GM19324 (cell line): Measurements from ENCODE around the gene PRKCH.

ENCODE experiments used
- ATAC-seq: cut with Tn5 transposase; IDR thresholded peaks from one replicate; pipeline ENCODE4 v1.9.1; 2021; ENCODE audit warnings: mild to moderate bottlenecking, moderate library complexity; ENCODE audit not compliant: unreplicated experiment, low FRiP score

Gene PRKCH

DNA sequence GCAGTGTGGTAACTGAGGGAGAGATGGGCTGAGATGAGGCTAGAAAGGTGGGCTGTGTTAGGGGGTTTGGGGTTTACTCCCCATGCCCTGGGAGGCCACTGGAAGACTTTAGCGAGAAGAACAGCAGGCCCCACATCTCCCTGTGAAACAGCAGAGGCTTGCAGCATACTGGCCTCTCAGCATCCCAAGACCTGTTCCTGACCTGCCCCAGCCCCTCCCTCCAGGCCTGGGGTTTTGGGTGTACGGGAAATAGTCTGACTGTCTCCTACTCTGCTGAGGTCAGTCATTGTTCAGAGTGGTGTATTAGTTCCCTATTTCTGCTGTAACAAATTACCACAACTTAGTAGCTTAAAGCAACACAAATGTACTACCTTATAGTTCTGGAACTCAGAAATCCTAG, 270.5 kb downstream of the PRKCH start:
- no peak for ATAC-seq

DNA sequence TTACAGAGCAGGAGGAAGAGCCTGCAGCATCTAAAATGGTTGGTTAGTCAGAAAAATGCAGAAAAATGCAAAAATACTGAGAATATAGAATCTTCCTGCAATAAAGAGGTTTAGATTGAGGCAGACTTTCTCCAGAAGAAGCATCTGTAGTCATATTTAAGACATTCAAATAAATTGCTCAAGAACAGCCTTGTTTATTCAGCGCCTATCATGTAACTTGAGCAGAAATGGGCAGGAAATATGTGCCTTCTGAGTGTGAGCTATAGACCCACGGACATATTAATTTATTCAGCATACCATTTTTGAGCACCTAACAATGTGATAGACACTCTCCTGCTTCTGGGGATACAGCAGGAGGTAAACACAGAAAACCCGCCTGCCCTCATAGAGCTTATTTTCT, 272.0 kb downstream of the PRKCH start:
- ATAC-seq: no peak

DNA sequence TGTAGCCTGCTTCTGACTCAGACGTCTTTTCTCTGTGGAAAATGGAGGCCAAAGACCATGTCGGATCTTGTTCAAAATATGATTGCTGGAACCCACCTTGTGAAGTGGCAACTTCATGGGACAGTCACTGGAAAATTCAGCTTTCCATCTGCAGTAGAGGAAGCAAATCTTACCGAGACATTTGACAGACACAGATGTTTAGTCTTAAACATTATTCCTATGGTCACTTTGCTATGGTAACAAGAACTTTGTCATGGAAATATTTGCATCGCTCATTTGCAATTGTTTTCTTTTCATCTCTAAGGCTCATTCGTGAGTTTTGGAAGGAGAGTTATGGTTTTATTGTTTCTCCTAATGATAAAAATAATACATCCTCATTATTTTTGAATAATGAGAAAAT, 275.6 kb downstream of the PRKCH start:
- ATAC-seq: no peak

DNA sequence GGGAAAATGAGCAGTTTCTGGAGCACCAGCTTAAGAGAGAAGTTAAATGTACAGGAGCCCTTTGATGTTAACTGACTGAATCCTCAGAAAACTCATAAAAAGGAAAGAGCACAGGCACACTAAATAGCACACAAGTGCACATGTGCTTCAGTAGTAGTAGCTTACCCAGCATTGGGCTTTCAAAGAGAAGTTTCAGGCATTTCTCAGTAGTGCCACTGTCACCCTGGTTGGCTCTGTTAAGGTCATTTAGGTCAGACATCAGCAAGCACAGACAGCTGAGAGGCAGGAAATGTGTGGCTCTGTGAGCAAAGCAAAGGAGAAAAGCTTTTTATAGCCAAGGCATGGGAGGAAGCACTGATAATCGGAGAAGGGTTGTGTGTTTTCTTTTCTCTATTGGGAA, 277.6 kb downstream of the PRKCH start:
- ATAC-seq: peak; percentile 65

DNA sequence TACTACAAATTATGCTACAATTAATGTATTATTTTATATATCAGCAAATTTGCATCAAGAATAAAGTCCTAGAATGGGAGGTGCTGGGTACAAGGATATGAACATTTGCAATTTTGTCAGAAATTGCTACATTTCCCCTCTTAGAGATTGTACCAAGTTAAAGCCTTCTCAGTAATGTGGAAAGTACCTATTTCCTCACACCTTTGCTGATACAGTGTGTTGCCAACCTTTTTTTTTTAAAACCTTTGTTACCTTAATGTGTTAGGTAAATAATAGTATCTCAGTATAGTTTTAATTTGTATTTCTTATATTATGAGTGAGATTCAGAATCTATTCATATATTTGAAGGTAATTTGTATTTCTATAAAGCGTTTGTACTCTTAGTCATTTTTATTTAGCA, 278.6 kb downstream of the PRKCH start:
- ATAC-seq: no peak
